Activated T-cell treated with anti-CD3 and anti-CD28 coated beads, Interleukin-2, amount 50 U/mL, for 1 hour (primary cell): ENCODE data around the gene SSX5.
"Not testable (repeated sequence)": the region's sequence is repeated elsewhere in the genome, so short reads cannot be mapped to it uniquely, and the experiment has no call there.

Experiments used
- DNase-seq: peaks from one replicate; pipeline ENCODE4 v3.0.0-alpha.2; 2020

The SSX5 gene, protein sequence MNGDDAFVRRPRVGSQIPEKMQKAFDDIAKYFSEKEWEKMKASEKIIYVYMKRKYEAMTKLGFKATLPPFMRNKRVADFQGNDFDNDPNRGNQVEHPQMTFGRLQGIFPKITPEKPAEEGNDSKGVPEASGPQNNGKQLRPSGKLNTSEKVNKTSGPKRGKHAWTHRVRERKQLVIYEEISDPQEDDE

DNA sequence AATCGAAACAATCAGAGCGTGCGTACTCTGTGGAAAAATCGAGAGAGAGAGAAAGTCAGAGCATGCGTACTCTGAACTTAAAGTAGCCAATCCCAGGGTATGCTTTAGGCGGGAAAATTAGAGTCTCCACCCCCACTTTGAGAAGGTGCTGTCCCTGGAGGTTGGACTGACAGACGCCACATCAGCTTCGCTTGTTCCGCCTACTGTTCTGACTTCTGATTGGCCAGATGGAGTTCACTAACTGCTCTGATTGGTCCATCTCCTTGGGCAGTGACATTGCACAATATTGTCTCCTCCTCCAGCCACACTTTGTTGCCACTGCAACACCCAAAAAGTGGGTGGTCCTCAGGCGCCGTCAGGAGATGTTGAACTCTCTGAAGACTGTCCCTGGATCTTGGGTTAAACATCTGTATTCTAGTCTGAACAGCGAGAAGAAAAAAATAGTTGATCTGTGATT, at the start of gene SSX5:
SSX5 (minus strand) TSS at position 51 of the 457 bp plus-strand sequence. CDS start 1,437 bp downstream, outside the sequence.
- DNase-seq: no peak

GRCh38 chrX:48224196-48224595, 27.6 kb upstream of the SSX5 start:
- DNase-seq: not testable (repeated sequence)

GRCh38 chrX:48214341-48214740, 17.7 kb upstream of the SSX5 start:
- not testable (repeated sequence) for DNase-seq

- not testable (repeated sequence) for DNase-seq
Measured at GRCh38 chrX:48190024-48190423, 6.6 kb downstream of the SSX5 start.

DNA sequence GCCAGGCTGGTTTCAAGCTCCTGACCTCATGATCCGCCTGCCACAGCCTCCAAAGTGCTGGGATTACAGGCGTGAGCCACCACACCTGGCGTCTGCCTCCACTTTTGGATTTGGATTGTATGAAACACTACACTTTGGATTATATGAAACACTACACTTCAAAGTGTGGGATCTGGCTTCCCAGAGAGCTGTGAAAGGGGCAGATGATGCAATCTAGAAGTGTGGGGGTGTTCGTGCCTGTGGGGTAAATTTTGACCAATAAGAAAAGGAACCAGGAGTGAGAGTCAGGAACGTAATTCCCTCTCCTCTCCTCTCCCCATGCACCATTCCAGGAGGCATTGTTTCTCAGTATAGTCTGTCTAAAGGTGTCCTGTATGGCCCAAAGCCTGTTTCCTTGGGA, 14.7 kb downstream of the SSX5 start:
- not testable (repeated sequence) for DNase-seq

DNA sequence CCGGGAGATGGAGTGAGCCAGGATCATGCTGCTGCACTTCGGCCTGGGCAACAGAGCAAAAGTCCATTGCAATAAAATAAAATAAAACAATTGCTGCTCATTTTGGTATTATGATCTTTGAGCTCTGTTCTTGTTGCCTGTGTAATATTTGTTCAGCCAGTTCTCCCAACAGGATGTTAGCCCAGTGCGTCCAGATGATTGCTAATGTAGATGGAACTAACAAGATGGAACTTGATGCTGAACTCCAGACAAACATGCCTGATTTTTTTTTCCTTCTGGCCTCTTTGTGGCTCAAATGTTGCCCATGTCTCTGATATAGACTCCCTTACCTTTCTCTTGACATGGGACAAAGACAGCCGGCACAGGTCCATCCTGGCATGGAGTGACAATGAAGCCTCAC, 15.8 kb downstream of the SSX5 start:
- DNase-seq: no peak

GRCh38 chrX:48179691-48180090, 16.9 kb downstream of the SSX5 start:
- no peak for DNase-seq

- DNase-seq: not testable (repeated sequence)
Measured at GRCh38 chrX:48166322-48166721, 30.3 kb downstream of the SSX5 start.

- no peak for DNase-seq
Measured at GRCh38 chrX:48165241-48165640, 31.4 kb downstream of the SSX5 start.

- DNase-seq: no peak
Measured at GRCh38 chrX:48156014-48156413, 40.6 kb downstream of the SSX5 start.

DNA sequence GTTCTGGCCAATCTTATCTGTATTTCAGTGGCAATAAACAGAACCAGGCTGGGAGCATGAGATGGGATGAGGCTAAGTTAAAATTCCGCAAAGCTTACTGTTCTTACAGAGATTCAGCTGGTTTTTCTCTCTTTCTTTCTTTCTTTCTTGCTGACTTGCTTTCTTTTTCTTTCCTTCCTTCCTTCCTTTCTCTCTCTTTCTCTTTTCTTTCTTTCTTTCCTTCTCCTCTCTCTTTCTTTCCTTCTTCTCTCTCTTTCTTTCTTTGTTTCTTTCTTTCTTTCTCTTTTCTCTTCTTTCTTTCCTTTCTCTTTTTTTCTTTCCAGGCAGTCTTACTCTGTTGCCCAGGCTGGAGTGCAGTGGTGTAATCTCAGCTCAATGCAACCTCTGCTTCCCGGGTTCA, 41.8 kb downstream of the SSX5 start:
- DNase-seq: no peak

DNA sequence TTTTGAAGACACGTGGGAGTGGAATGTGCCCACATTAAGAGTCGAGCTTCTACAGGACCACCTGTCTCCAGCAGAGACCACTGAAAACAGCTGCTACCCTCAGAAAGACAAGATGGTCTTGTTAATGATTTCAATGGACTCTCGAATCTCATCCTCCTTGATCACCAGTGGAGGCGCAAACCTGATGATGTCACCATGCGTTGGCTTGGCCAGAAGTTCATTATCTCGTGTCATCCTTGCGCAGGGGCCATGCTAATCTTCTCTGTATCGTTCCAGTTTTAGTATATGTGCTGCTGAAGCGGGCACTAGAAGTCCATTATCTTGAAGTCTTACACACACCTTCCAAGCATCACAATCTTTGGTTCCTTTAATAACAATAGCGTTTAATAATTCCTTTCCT, 42.8 kb downstream of the SSX5 start:
- no peak for DNase-seq

GRCh38 chrX:48142697-48143096, 53.9 kb downstream of the SSX5 start:
- DNase-seq: not testable (repeated sequence)

DNA sequence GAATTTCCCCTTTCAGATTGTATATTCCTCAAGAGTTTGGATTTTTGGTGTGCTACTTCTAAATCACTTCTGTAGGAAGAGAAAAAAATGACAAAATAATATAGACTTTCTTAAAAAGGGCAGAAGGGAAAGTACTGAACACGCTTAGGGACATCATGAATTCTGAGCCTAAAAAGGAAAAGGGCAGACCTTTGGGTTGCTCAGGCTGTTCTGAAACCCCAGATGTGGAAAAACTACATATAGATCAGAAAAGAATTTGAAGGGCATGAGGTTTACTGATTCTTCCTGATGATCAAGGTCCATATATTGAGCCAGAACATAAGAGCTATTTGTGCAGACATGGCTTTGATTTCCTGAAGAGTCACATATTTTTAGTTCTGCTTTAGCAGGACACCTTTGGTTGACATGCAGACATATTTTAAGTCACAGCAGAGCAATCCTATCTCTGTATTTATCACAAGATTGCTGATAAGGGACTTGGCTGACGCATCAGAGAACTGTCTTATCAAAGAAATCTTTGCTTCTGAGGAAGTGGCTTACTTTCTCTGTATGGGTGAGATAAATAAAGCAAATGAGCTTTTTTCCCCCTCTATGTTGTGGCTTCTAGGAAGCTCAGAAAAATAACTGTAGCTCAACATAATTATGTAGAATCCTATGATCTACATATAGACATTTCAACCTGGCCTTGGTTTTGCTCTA, 54.6 kb downstream of the SSX5 start:
- DNase-seq: not testable (repeated sequence)

DNA sequence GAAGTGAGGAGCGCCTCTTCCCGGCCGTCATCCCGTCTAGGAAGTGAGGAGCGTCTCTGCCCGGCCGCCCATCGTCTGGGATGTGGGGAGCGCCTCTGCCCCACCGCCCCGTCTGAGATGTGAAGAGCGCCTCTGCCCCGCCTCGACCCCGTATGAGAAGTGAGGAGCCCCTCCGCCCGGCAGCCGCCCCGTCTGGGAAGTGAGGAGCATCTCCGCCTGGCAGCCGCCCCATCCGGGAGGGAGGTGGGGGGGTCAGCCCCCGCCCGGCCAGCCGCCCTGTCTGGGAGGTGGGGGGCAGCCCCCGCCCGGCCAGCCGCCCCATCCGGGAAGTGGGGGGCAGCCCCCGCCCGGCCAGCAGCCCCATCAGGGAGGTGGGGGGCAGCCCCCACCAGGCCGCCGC, 57.5 kb downstream of the SSX5 start:
- DNase-seq: not testable (repeated sequence)
